HG03342 (cell line): ENCODE results near the gene OR10H1.
"Not testable (repeated sequence)": the region's sequence is repeated elsewhere in the genome, so short reads cannot be mapped to it uniquely, and the experiment has no call there.

ENCODE experiments used
- ATAC-seq: cut with Tn5 transposase; IDR thresholded peaks from one replicate; pipeline ENCODE4 v1.9.1; 2021; ENCODE audit warnings: mild to moderate bottlenecking, moderate library complexity; ENCODE audit not compliant: unreplicated experiment

OR10H1 gene, protein sequence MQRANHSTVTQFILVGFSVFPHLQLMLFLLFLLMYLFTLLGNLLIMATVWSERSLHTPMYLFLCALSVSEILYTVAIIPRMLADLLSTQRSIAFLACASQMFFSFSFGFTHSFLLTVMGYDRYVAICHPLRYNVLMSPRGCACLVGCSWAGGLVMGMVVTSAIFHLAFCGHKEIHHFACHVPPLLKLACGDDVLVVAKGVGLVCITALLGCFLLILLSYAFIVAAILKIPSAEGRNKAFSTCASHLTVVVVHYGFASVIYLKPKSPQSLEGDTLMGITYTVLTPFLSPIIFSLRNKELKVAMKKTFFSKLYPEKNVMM

DNA sequence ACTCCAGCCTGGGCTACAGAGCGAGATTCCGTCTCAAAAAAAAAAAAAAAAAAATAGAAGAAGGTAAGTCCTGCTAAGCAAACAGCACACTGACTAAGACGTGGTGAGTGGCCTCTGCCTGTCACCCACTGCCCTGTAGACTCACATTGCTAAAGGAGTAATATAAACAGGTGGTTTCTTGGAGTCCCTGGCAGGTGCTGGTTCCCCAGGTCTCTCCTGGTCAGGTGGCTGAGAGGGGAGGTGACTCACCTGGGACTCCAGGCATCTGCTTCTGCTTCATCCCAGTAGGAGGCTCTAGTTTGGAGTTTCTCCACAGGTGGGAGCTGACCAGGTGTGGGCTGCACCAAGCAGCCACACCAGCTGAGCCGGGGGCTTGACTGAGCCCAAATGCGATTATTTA is at the start of gene OR10H1:
Gene OR10H1 (minus strand): TSS at position 359 of the 400 bp plus-strand sequence. CDS start 7,627 bp downstream, outside the sequence.
- no peak for ATAC-seq

DNA sequence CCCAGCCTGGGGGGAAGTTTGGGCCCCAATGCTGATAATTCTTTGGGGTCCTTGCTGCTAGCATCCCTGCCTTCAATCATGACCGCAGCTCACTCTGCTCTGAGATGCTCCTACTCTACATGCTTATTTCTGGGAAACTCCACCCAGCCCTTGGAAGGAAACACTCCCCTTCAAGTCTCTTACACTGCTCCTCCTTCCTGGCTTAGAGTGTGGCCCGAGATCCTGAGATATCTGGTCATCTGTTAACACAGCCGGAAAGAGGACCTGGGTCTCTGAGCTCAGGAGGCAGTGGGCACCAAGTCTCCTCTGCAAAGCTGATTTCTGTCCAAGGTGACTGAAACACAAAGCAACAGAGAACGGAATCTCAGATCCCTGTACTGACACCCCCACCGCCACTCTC is 49.4 kb upstream of the OR10H1 start:
- no peak for ATAC-seq

DNA sequence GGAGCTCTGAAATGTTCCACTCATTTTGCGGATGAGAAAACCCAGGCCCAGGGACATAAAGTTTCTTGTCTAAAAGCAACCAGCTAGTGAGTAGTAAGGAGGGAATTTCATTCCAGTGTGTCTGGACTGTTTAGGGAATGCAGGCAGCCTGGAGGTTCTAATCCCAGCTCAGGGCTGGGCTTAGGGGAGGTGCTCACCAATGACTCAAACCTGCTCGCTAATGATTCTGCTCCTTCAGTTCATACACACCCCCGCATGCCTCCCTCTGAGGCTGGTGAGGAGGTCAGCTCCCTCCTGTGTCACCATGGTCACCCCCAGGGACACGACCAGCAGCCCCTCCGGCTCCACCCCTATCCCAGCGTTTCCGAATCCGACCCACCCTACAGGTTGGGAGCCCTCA is 47.8 kb upstream of the OR10H1 start:
- ATAC-seq = no peak

DNA sequence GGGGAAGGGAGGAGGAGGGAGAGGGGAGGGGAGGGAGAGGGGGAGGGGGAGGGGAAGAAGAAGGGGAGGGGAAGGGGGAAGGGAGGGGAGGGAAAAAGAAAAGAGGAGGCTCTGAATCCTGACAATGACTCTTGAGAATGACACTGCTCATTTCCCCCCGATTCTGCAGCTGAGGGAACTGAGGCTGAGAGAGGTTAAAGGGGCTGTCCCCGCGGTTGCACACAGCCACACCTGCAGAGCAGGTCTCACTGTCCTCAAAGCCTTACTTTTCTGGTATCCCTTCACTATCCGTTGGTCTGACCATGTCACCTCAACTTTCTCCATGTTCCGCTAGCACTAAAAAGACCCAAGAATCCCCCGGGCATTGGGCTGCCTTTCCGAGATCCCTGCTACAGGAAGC is 47.0 kb upstream of the OR10H1 start:
- no peak for ATAC-seq

DNA sequence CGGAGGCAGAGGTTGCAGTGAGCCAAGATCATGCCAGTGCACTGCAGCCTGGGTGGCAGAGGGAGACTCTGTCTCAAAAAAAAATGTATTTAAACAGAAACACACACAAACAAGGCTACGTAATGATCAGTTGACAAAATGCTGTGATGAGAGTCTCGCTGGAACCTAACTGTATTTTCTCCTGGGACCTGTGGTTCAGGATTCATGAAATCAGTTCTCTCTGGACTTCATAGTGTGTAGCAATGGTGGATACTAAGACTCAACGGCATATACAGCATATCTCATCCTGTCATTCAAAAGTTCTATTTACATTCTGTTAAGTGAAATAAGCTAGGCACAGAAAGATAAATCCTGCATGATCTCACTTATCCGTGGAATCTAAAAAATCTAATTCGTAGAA is 45.1 kb upstream of the OR10H1 start:
- ATAC-seq = no peak

DNA sequence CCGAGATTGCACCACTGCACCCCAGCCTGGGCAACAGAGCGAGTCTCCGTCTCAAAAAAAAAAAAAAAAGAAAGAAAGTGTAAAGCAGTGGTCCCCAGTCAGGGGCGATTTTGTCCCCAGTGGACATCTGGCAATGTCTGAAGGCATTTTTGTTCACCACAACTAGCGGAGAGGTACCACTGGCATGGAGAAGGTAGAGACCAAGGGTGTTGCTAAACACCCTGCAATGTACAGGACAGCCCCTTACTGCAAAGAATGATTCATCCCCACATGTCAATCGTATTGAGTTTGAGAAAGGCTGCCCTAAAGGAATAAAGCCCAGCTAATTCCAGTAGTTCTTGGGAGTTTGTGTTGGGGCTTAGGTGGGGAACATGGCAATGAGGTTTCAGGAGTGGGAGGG is 43.7 kb upstream of the OR10H1 start:
- ATAC-seq = no peak

DNA sequence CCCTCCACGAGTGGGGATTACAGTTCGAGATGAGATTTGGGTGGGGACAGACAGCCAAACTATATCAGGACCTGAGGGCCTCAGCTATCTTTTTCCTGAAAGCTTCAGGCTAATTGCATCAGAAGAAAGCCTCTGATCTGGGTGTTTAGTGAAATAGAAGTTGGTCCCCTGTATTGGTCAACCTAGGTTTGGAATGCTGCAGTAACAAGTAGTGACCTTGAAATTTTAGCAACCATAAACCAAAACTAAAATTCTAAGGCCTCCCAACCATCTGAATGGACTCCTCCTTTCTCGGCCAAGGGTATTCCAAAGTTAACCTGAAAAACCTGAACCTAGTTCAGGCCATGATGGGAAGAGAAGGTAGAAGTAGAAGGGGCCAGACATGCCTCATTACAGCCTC is 34.9 kb upstream of the OR10H1 start:
- ATAC-seq = no peak

DNA sequence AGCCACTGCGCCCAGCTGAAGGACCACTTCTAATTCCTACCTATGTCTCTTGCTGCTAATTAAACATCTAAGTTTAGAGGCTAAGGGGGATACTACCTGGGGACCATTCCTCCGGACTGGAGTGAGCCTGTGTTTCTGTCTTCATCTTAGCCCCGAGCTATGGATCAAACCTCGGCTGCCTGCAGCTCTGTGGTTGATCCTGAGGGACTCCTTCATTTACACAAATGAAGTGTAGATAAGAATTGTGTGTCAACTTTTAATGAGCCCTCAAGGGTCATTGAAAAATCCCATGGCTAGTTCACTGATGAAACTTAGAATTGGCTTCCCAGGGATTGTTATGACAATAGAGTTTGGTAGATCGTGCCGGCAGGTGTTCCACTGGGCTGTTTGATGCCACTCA is 31.5 kb upstream of the OR10H1 start:
- ATAC-seq = no peak

DNA sequence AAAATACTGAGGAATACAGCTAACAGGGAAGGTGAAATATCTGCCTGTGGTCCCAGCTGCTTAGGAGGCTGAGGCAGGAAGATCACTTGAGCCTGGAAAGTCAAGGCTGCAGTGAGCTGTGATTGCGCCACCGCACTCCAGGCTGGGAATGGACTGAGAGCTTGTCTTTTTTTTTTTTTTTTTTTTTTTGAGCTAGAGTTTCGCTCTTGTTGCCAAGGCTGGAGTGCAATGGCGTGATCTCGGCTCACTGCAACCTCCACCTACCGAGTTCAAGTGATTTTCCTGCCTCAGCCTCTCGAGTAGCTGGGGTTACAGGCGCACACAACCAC is 28.4 kb upstream of the OR10H1 start:
- ATAC-seq = not testable (repeated sequence)

DNA sequence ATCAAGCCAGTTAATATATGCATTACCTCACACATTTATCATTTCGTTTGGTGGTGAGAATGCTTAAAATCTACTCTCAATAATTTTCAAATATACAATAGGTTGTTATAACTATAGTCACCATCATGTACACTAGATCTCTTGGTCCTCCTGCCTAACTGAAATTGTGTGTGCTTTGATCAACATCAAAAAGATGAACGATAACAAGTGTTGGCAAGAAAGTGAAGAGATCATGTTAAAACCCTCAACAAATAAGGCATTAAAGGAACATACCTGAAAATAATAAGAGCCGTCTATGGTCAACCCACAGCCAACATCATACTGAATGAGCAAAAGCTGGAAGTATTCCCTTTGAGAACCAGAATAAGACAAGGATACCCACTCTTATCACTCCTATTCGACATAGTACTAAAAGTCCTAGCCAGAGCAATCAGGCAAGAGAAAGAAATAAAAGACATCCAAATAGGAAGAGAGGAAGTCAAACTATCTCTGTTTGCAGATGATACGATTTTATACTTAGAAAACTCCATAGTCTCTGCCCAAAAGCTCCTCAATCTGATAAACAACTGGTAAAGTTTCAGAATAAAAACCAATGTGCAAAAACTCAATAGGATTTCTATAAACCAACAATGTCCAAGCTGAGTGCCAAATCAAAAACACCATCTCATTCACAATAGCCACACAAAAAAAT is 27.9 kb upstream of the OR10H1 start:
- no peak for ATAC-seq

DNA sequence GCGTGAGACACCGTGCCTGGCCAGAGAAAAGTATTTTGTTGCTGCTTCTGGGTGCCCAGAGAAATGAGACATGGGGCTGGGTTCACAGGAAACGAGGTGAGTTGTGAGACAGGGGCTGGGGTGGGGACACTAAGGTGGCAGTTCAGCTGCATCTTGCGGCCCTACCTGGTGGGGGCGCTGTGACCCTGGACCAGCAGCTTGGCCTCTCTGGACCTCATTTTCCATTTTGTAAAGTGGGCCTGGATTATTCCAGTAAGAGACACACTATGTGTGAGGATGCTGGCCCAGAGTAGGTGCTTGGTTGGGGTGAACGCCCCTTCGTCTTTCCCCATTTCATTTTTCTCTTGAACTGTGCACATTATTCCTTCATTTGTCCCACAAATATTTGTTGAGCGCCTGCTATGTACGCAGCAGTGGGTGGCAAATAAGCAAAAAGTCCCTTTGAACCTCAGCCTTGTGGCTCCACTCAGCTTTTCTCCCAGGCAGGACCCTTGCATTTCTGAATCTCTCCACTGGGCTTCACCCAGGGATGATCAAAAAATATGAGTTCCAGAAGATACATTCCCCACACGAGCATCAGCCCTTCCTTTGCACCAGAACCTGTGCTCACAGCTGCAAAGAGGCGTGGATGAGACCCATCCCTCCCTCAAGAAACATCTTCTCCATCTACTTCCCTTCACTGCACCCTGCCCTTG is 26.6 kb upstream of the OR10H1 start:
- no peak for ATAC-seq

DNA sequence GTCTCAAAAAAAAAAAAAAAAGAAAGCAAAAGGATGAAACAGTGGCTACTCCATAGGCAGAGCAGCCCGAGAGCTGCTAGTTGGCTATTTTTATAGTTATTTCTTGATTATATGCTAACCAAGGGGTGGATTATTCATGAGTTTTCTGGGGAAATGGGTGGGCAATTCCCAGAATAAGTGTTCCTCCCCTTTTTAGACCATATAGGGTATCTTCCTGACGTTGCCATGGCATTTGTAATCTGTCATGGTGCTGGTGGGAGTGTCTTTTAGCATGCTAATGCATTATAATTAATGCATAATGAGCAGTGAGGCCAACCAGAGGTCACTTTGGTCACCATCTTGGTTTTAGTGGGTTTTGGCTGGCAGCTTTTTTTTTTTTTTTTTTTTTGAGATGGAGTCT is 25.4 kb upstream of the OR10H1 start:
- ATAC-seq = no peak

DNA sequence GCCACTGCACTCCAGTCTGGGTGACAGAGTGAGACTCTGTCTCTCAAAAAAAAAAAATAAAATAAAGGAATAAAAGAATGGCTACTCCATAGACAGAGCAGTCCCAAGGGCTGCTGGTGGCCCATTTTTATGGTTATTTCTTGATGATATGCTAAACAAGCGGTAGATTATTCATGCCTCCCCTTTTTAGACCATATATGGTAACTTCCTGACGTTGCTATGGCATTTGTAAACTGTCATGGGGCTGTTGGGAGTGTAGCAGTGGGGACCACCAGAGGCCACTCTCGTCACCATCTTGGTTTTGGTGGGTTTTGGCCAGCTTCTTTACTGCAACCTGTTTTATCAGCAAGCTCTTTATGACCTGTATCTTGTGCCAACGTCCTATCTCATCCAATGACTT is 24.4 kb upstream of the OR10H1 start:
- not testable (repeated sequence) for ATAC-seq

DNA sequence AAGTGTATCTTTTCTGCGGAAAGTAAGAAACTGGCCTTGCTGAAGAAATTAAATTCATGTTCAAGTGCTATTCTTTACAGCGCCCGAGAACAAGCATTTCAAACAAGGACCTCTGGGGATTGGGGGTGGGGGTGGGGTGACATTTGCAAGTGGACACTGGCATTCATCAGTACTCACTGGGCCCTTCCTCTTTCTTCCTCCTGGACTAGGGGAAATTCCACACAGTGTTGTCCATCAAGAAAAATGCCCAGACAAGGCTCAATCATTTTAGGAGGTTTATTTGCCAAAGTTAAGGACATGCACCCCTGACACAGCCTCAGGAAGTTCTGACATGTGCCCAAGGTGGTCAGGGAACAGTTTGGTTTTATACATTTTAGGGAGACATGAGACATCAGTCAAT is 22.9 kb upstream of the OR10H1 start:
- no peak for ATAC-seq

DNA sequence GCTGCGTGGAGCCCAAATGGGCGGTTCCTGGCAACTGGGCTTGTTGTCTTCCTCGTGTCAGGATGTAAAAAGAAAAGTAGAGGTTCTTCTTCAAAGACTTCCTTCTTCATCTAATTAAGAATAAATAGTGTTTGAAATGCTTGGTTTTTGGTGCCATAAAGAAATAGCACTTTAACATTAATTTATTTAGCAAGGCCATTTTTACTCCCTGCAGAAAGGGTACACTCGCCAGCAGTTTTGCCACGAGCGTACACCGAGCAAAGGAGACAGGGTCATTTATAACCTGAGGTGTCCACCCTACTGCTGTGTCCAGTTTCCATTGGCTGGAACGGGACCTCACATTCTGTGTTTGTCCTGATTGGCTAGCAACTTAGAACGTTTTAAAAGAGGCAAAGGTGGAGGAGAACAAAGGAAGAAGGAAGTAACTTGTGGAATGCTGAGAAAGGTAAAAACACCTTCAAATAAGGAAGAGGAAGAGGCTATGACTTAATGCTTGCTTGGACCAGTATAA is 21.8 kb upstream of the OR10H1 start:
- no peak for ATAC-seq

DNA sequence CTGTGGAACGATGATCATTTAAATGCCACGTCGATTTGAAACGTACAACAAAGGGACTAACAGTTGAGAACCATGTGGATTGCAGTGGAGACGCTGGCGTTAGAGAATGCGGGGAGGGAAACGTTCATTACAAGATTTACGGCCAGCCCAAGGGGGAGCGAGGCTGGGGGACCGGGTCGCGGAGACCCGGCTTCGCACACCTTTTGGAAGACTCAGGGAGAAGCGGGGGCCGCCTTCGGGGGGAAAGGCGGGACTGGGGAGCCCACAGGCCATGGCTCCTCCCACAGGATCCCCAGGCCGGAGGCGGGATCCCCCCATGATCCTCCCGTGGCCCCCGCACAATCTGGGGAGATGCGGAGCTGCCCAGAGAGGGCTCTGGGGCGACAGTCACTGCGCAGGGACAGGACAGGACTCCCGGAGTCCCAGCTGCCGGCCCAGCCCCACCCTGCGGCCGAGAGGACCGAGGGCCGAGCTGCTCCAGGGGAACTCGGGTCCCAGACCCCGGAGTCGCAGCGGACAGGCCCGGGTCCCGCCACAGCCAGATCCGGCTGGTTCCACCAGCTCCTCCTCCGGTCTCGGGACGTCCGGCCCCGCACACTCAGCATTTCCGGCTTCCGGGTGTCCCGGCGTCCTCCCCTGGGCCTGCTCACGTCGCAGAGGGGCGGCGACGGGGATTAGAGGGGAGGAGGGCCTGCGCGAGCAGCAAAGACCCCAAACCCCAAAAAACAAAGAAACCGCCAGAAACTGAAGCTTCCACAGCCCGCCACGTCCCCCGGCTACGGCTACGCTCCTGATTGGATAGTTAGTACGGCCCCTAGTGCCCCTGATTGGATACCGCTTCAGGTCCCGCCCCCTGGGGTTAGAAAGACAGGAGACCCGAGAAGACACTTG is 21.1 kb upstream of the OR10H1 start:
- ATAC-seq = peak; percentile 93

DNA sequence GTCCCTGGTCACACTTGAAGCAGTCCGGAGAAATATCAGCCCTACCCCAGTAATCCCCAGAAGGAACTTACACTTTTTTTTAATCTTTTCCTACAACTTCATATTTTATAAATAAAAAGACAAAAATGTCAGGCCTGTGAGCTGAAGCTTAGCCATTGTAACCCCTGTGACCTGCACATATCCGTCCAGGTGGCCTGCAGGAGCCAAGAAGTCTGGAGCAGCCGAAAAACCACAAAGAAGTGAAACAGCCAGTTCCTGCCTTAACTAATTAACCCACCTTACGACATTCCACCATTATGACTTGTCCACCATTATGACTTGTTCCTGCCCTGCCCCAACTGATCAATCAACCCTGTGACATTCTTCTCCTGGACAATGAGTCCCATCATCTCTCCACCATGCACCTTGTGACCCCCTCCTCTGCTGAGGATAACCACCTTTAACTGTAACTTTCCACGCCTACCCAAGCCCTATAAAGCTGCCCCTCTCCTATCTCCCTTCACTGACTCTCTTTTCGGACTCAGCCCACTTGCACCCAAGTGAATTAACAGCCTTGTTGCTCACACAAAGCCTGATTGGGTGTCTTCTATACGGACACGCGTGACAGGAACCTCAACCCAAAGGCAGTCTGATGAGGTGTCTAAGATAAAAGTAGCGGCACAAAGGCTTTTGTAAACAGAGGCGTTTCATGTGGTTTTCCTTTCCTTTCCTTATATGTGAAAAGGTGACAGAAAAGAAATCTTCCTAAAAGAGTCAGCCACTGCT is 20.3 kb upstream of the OR10H1 start:
- not testable (repeated sequence) for ATAC-seq

DNA sequence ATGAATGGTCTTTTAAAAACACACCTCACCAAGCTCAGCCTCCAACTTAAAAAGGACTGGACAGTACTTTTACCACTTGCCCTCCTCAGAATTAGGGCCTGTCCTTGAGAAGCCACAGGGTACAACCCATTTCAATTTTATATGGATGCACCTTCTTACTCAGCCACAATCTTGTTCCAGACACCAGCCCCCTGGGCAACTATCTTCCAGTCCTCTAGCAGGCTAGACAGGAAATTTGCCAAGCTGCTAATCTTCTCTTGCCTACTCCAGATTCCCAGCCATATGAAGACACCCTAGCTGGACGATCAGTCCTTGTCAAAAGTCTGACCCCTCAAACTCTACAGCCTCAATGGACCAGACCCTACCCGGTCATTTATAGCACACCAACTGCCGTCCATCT is 18.8 kb upstream of the OR10H1 start:
- not testable (repeated sequence) for ATAC-seq

DNA sequence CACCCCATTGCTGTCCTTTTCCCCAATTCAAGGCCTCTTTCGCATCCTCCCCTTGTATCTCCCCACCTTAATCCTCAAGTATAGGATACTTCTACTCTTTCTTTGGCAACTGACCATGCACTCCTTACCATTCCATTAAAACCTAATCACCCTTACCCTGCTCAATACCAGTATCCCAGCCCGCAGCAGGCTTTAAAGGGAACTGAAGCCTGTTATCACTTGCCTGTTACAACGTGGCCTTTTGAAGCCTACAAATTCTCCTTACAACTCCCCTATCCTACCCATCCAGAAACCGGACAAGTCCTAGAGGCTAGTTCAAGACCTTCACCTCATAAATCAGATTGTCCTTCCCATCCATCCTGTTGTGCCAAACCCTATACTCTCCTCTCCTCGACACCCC is 16.2 kb upstream of the OR10H1 start:
- no peak for ATAC-seq

DNA sequence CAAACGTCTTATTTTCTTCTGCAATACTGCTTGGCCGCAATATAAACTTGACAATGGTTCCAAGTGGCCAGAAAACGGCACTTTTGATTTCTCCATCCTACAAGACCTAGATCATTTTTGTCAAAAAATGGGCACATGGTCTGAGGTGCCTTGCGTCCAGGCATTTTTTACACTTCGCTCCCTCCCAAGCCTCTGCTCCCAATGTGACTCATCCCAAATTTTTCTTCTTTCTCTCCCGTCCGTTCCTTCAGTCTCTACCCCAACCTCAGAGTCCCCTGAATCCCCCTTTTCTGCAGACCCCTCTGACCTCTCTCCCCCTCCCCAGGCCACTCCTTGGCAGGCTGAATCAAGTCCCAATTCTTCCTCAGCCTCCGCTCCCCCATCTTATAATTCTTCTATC is 14.3 kb upstream of the OR10H1 start:
- no peak for ATAC-seq
